ENCODE measurements around the gene FAIM2. TPM values are rescaled to one million over a fixed set of nuclear protein-coding genes. Genes with fewer than 3 reads are reported as not detected.

Gene FAIM2
- total RNA-seq, 1 donor from 2014 or later: 10.4 TPM

- no peak for DNase-seq (ENCODE audit: low spot score)
Observed at GRCh38 chr12:49894751-49895148, 8.9 kb downstream of the FAIM2 start.

DNA sequence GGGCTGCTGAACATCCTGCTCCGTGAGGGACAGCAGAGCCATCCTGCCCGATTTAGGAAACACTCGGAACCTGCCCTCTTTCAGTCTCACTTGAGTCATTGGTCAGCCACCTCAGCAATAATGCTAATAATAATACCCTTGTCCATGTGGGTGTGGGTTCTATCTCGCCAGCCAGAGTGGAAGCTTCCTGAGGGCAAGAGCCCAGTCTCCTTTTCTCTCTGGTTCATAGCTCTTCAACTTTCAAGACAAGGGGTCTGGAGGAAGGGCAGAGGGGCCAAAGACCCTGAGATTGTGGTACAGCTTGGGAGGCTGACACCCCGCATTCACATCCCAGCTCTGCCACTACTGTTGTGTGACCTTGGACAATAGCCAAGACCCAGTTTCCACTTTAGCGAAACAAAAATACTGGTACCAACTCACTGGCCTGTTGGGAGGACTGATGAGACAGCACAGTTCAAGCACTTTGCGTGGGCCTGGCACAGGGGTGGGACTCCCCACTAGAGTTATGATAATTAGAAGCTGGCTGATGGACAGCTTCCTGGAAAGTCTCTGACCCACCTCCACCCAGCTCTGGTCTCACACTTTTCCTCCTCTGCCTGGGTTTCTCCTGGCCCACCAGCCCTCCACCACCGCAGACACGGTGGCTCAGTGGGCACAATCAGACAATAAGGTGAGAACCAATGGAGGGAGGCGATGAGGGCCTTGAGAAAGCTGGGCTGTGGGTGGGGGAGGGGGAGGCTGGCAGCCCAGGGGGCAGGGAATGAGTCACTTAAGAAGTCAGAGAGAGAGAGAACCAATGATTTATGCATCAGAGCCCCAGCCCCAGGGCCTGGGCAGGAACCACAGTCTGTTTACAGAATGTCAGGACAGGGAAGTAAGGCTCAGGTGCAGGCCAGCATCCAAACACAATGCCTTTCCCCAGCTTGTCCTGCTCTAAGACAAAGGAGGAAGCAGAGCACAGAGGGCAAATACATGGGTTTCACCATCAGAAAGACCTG, 9.6 kb downstream of the FAIM2 start:
- DNase-seq (ENCODE audit: low spot score): no peak

GRCh38 chr12:49892732-49893317, 10.9 kb downstream of the FAIM2 start:
- no peak for DNase-seq (ENCODE audit: low spot score)

- no peak for DNase-seq (ENCODE audit: low spot score)
Observed at GRCh38 chr12:49892084-49892731, 11.5 kb downstream of the FAIM2 start.

DNA sequence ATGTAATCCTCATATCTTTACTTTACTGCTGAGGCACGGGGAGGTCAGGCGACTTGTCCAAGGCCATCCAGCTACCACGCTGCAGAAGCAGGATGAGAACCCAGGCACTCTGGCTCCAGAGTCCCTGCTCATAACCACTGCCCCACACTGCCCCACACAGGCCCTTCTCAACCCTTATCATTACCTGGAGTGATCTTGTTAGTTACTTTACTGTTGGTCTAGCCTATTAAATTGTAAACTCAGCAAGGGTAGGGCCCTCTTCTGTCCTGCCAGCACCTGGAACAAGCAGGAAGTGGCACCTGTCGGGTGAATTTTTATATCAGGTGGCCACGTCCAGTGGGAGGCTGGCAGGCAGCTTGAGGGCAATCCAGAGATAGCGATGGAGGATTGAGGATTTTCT, 12.2 kb downstream of the FAIM2 start:
- no peak for DNase-seq (ENCODE audit: low spot score)

- DNase-seq (ENCODE audit: low spot score): no peak
Observed at GRCh38 chr12:49891012-49891411, 12.7 kb downstream of the FAIM2 start.

DNA sequence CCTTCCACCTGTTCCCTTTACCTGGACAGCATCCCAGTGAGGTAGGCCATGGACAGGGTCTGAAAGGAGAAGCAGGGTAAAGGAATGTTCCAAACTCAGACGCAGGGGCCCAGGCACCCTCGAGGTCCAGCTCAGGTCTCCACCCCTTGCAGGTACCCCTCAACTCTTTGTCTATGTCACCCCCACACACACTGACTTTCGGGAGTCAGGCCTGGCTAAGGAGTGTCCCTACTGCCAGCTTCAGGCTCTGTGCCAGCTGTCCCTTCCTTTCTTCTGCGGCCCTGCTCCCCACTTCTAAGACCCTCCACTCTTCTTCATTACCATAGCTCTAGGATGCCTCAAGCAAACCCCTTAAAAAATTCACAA, 13.6 kb downstream of the FAIM2 start:
- DNase-seq (ENCODE audit: low spot score): no peak

DNA sequence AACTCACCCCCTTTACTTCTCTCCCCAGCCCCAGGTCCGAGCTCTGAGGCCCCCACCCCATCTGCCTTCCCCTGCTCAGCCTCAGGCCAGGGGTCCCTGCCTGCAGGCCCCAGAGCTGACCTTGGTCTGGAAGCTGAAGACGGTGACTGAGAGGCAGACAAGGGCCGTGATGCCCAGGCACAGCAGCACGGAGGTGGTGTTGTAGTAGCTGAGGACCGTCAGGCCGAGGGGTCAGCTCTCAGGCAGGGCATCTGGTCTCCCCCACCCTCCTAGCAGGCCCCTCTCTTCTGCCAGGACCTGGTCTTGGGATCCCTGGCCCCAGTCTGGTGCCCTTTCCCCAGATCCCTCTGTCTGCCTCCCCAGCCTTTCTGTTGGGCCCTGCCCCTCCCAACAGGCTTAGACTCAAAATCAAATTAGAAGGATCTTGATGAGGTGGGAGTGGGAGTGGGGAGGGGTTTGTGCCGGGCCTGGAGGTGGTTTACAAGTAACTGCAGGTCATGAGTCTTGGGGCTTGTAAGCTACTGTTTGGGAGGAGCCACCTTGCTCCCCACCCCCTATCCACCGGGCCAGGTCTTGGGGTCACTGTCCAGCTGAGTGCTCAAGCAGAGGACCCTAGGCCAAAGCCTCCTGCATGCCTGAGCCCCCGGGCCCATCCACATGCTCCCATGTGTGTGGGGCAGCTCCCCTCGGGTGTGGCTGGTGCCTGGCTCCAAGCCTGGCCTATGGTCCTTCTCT, 14.2 kb downstream of the FAIM2 start:
- no peak for DNase-seq (ENCODE audit: low spot score)

DNA sequence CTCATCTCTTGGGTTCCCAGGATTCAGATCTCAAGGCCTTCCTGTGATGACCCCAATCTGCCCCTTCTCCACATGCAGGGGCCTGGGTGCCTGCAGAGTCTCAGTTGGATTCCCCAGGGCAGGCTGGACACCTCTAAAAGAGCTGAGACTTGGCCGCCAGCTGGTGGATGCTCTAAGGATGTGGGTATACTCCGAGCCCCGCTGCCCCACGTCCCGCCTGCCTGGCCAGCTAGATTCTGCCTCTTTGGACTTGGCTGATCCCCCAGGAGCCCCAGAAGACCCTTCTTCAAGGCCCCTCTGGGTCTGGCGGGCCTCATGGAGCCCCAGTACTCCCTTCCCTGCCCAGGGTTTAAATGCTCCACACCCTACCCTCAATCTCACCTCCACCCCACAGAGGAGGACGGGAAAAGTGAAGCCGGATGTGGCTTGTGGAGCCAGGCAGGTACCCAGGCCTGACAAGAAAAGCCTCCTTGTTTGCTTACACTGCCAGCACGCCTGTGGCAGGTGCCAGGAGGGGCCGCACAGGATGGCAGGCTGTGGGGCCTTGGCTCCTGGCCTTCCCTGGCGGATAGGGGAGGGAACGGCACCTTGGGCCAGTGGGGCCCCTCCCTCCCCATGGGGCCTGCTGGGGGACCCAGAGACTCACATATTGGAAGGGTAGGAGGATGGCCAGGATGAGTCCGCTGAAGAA, 15.1 kb downstream of the FAIM2 start:
- DNase-seq (ENCODE audit: low spot score): no peak

DNA sequence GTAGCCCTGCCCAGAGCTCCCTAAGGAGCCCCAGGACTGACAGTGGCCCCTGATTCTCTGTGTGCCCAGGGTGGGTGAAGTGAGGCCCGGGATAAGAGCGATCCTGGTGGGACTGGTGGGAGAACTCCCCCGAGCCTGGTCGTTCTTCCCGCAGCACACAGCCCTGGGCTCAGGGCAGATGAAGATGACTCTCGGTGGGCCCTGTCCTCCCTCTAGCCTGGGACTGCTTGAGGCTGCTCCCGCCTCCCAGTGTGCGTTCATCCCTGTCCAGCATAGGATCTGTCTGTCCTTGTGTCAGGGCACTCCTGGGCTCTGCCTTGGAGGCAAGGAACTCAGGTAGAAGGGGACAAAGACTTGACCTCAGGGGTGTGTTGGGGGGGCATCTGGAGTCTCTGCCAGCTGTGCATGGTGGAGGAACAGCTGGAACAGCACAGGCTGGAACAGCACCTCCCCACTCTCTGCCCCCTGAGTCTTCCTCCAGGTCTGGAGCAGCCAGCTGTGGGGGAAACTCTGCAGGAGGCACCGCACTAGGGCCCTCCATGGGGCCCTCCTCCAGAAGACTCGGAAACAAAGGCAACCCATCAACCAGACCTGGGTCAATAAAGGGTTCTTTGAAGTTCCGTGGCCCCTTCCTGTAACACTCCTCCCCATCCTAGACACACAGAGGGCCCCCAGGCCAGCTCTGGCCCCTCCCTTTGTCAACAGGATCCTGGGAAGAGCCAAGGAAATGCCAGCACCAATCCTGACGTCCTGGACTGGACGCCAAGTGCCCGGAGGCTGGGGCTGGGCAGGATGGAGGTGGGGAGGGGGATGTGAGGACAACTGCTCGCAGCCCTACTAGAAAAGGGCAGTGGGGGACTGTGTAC, 15.9 kb downstream of the FAIM2 start:
- DNase-seq (ENCODE audit: low spot score): no peak

- DNase-seq (ENCODE audit: low spot score): no peak
Observed at GRCh38 chr12:49887091-49887490, 16.6 kb downstream of the FAIM2 start.

DNA sequence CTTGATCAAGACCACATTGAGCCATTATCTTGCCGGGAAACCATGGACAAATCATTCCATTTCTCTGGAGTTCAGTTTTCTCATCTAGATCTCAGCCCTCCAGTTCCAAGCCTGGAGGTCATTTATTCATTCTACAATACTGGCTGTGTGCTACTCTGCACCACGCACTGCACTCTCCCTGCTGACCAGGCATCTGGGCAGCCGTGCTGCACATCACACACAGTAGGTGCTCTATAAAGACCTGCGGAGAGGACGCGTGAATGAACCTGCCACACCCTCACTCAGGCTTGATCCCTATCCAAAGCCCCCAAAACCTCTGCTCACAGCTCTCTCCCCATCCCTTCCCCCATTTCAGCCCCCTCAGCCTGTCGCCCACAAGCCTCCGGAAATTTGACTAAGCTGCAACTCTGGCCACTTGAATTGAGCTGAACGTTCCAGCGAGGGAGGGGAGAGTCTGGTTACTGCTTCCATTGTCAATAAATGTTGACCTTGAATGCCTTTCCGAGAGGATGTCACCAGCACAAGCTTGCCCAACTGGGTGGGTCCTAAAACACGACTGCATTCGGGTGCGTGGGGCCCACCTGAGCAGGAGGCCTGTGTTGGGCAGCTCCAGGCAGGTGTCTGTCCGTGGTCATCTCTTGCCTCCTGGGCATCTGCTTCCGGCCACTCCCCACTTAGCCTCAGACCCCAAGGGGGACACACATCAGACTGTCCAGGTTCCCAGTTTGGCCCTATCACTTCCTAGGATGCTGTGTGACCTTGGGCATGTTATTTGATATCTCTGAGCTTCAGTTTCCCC, 17.8 kb downstream of the FAIM2 start:
- no peak for DNase-seq (ENCODE audit: low spot score)

GRCh38 chr12:49885118-49885517, 18.6 kb downstream of the FAIM2 start:
- no peak for DNase-seq (ENCODE audit: low spot score)

DNA sequence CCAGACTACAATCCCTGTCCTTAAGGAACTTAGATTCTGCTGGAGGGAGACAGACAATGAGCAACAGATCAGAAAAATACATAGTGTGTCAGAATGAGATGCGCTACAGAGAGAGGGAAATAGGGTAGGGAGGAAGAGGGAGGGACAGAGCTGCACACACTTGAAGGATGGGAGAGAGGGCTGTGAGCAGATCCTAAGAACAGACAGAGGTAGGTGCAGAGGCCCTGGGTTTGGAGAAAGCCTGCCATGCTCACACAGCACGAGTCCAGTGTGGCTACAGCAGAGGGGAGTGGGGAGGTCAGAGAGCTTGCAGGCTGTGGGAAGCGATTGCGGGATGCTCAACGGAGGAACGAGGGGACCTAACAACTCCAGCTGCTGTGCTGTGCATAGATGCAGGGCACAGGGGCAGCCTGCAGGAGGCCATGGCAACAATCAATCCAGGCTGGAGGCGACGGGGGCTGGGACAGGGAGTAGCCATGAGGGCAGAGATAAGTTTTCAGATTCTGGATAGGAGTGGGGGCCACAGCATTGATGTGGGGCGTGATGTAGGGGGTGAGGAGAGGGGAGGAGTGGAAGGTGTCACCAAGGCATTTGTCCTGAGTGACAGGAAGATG, 20.7 kb downstream of the FAIM2 start:
- DNase-seq (ENCODE audit: low spot score): no peak

DNA sequence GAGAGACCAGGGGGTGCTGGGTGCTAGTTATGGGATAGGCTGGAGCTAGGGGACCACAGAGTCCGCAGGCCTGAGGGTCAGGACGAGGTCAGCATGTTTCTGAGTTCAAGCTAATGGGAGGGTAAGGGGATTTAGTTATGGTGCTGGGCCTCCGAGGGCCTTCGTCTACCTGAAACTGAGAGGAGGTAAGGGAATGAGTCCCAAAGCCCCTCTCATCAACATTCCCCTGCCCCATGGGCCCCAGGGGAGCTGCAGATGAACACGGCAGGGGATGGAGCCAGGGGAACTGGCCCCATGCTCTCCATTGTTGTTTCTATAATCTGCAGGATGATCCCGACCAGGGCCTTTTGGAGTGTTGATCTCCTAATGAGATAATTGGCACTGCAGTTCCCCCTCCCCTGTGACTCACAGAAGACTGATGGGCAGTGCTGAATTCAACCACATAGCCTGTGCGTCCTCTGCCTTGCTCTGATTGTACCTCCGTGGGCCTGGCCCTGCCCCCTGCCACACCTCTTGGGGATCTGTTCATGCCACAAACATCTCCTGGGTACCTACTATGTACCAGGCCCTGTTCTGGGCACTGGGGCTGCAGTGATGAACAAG, 21.4 kb downstream of the FAIM2 start:
- DNase-seq (ENCODE audit: low spot score): no peak

GRCh38 chr12:49881415-49882247, 22.1 kb downstream of the FAIM2 start:
- no peak for DNase-seq (ENCODE audit: low spot score)

GRCh38 chr12:49880756-49881414, 22.8 kb downstream of the FAIM2 start:
- peak; percentile 48 for DNase-seq (ENCODE audit: low spot score)

All from umbilical cord (tissue), 2 donors.